ENCODE results near the gene OR8K3.

The OR8K3 gene

GRCh38 chr11:56314844-56315243, at the start of gene OR8K3:
Gene OR8K3, plus strand, starts transcription at chr11:56315144. Its CDS starts 3,163 bp downstream, at chr11:56318307.
- no peak within 1 kb of the TSS for H3K4me3 ChIP-seq (replicated peaks in 1 of 2; ENCODE audit: low read depth in 2 of 2, low read length in 2 of 2)
- TF ChIP-seq CTCF (IDR thresholded peaks at IDR 0.05; ENCODE audit: low read depth, low read length): no peak
- no peak for DNase-seq (ENCODE audit: low read depth in 2 of 2)

- H3K4me3 ChIP-seq (replicated peaks in 1 of 2; ENCODE audit: low read depth in 2 of 2, low read length in 2 of 2): no peak overlapping the region
- no peak for TF ChIP-seq CTCF (IDR thresholded peaks at IDR 0.05; ENCODE audit: low read depth, low read length)
- DNase-seq (ENCODE audit: low read depth in 2 of 2): no peak
Measured at GRCh38 chr11:56271092-56271491, 43.9 kb upstream of the OR8K3 start.

DNA sequence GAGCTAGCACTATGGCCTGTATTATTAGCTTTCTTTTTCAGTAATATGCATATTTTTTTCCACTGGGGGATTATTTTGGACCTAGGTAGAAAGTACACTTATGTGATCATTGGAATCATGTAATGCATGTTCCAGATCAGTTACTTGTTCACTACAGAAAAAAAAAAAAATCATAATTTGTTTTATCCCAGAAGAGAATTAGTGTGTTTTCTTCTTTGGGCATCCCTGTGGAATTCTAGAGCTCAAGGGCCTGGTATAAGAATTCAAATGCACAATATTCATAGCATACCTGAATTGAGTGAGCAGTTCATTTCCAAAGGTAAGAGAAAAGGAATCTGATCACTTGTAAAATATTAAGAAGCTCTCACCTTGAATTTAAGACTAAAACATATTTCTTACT, 41.1 kb upstream of the OR8K3 start, which contains the start of gene OR5T1:
Gene OR5T1 (plus strand): TSS at position 301 of the 400 bp plus-strand sequence. CDS start 1,485 bp downstream, outside the sequence.
- H3K4me3 ChIP-seq (replicated peaks in 1 of 2; ENCODE audit: low read depth in 2 of 2, low read length in 2 of 2): no peak within 1 kb of the TSS
- no peak for DNase-seq (ENCODE audit: low read depth in 2 of 2)
- TF ChIP-seq CTCF (IDR thresholded peaks at IDR 0.05; ENCODE audit: low read depth, low read length): no peak

- TF ChIP-seq CTCF (IDR thresholded peaks at IDR 0.05; ENCODE audit: low read depth, low read length): no peak
Measured at GRCh38 chr11:56292154-56292553, 22.8 kb upstream of the OR8K3 start, which contains the start of gene OR8H1. Gene OR8H1, minus strand, starts transcription at chr11:56292254. Its CDS starts 1,192 bp downstream, at chr11:56291062.

GRCh38 chr11:56296898-56297297, 18.0 kb upstream of the OR8K3 start:
- TF ChIP-seq CTCF (IDR thresholded peaks at IDR 0.05; ENCODE audit: low read depth, low read length): no peak
- H3K4me3 ChIP-seq (replicated peaks in 1 of 2; ENCODE audit: low read depth in 2 of 2, low read length in 2 of 2): no peak overlapping the region
- DNase-seq (ENCODE audit: low read depth in 2 of 2): no peak

More at GRCh38 chr11:56292154-56292553, 22.8 kb upstream of the OR8K3 start, which contains the start of gene OR8H1:
- no peak for DNase-seq (ENCODE audit: low read depth in 2 of 2)
- no peak within 1 kb of the TSS for H3K4me3 ChIP-seq (replicated peaks in 1 of 2; ENCODE audit: low read depth in 2 of 2, low read length in 2 of 2)

DNA sequence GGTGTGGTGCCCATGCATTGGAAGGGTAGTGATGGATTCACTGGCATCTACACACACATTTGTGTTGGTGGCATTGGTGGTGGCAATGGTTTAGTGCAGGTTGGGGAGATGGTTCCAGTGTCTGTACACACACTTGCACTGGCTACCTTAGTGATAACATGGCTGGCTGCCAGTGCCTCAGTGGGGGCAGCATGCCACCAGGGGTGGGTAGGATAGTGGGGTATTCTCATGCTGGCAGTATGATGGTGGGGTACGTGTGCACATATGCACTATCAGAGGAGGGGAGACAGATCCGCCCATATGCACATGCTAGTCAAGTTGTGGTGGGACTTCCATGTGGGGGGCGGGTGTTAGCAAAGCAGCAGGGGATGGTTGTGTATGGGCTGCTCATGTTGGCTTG, 7.1 kb upstream of the OR8K3 start:
- no peak for DNase-seq (ENCODE audit: low read depth in 2 of 2)
- no peak overlapping the region for H3K4me3 ChIP-seq (replicated peaks in 1 of 2; ENCODE audit: low read depth in 2 of 2, low read length in 2 of 2)
- TF ChIP-seq CTCF (IDR thresholded peaks at IDR 0.05; ENCODE audit: low read depth, low read length): no peak

All from cardiac fibroblast (primary cell).